ENCODE measurements around the gene HELZ2. TPM values are rescaled to one million over a fixed set of nuclear protein-coding genes. Genes with fewer than 3 reads are reported as not detected.

Gene HELZ2
- polyA plus RNA-seq, 3 donors: 3.0 to 15.5 (median 3.3) TPM

GRCh38 chr20:63546256-63546955 is 27.6 kb downstream of the HELZ2 start:
- Mint-ChIP-seq H3K27me3 (ENCODE audit: low read depth in 3 of 3) (peaks cover 26 to 73% (median 44%) of the 10 kb centered on the region in 3 donors), H3K36me3 (no peaks in the 10 kb centered on the region), H3K9me3 (peaks cover 0 to 3% (median 0%) of the 10 kb centered on the region in 7 donors), H3K4me1 (peaks cover 2% of the 10 kb centered on the region), H3K4me3 (peak overlapping the region in 1 of 2 donors; percentile 42), H3K27ac (no peak overlapping the region)
- no peak overlapping the region for H3K27ac ChIP-seq (ENCODE audit: low read depth in 1 of 2, low read length in 2 of 2)
- no peak overlapping the region for H2AFZ ChIP-seq (ENCODE audit: insufficient read depth, low read depth, low read length, poor library complexity, severe bottlenecking)
- H3K4me2 ChIP-seq (replicated peaks; ENCODE audit: extremely low read depth, low read length, poor library complexity, severe bottlenecking): no peak overlapping the region
- H3K9ac ChIP-seq (ENCODE audit: insufficient read depth, low read length, poor library complexity, severe bottlenecking): no peak overlapping the region
- H3K79me2 ChIP-seq (ENCODE audit: insufficient read depth, low read length): no peaks in the 10 kb centered on the region
- TF ChIP-seq CTCF (IDR thresholded peaks at IDR 0.05): no peak
- no peaks in the 10 kb centered on the region for H4K20me1 ChIP-seq (ENCODE audit: insufficient read depth, low read length)
- intact Hi-C loops (cut with micrococcal nuclease): no loop called here
- 93% methylated on average over 19 of the region's 20 CpGs for WGBS (ENCODE audit: insufficient coverage)
- no peak overlapping the region for H3K4me3 ChIP-seq (replicated peaks in 1 of 3; ENCODE audit: low read depth in 2 of 3, low read length in 3 of 3)
- H3K27me3 ChIP-seq (ENCODE audit: control insufficient read depth in 2 of 2, insufficient read depth in 2 of 2, low read length in 2 of 2): peaks cover 0 to 43% of the 10 kb centered on the region in 2 donors
- no peaks in the 10 kb centered on the region for H3K9me3 ChIP-seq (replicated peaks in 1 of 2; ENCODE audit: control insufficient read depth in 1 of 2, insufficient read depth in 1 of 2, low read length in 2 of 2)
- no peaks in the 10 kb centered on the region for H3K36me3 ChIP-seq (replicated peaks in 1 of 2; ENCODE audit: control insufficient read depth in 1 of 2, insufficient read depth in 2 of 2, low read length in 2 of 2)
- no peaks in the 10 kb centered on the region for H3K4me1 ChIP-seq (ENCODE audit: control insufficient read depth in 1 of 2, insufficient read depth in 2 of 2, low read length in 2 of 2)
- DNase-seq: no peak

- no peak overlapping the region for H3K27ac Mint-ChIP-seq
- no peak overlapping the region for H3K4me2 ChIP-seq (replicated peaks; ENCODE audit: extremely low read depth, low read length, poor library complexity, severe bottlenecking)
- no peak overlapping the region for H2AFZ ChIP-seq (ENCODE audit: insufficient read depth, low read depth, low read length, poor library complexity, severe bottlenecking)
- peaks cover 0 to 39% of the 10 kb centered on the region in 2 donors for H3K27me3 ChIP-seq (ENCODE audit: control insufficient read depth in 2 of 2, insufficient read depth in 2 of 2, low read length in 2 of 2)
- peaks cover 2% of the 10 kb centered on the region for H3K4me1 Mint-ChIP-seq
- H3K4me3 ChIP-seq (replicated peaks in 1 of 3; ENCODE audit: low read depth in 2 of 3, low read length in 3 of 3): no peak overlapping the region
- no peaks in the 10 kb centered on the region for H3K36me3 Mint-ChIP-seq
- no peaks in the 10 kb centered on the region for H3K79me2 ChIP-seq (ENCODE audit: insufficient read depth, low read length)
- no peaks in the 10 kb centered on the region for H3K4me1 ChIP-seq (ENCODE audit: control insufficient read depth in 1 of 2, insufficient read depth in 2 of 2, low read length in 2 of 2)
- no peak for TF ChIP-seq CTCF (IDR thresholded peaks at IDR 0.05)
- H3K27me3 Mint-ChIP-seq (ENCODE audit: low read depth in 3 of 3): peaks cover 24 to 69% (median 41%) of the 10 kb centered on the region in 3 donors
- no peaks in the 10 kb centered on the region for H3K9me3 ChIP-seq (replicated peaks in 1 of 2; ENCODE audit: control insufficient read depth in 1 of 2, insufficient read depth in 1 of 2, low read length in 2 of 2)
- no peaks in the 10 kb centered on the region for H4K20me1 ChIP-seq (ENCODE audit: insufficient read depth, low read length)
- H3K4me3 Mint-ChIP-seq: no peak overlapping the region
- H3K27ac ChIP-seq (ENCODE audit: low read depth in 1 of 2, low read length in 2 of 2): no peak overlapping the region
- H3K9me3 Mint-ChIP-seq: peaks cover 0 to 3% (median 0%) of the 10 kb centered on the region in 7 donors
- no peaks in the 10 kb centered on the region for H3K36me3 ChIP-seq (replicated peaks in 1 of 2; ENCODE audit: control insufficient read depth in 1 of 2, insufficient read depth in 2 of 2, low read length in 2 of 2)
- WGBS (ENCODE audit: insufficient coverage): 58% methylated on average over 6 of the region's 6 CpGs
- no peak for DNase-seq
- H3K9ac ChIP-seq (ENCODE audit: insufficient read depth, low read length, poor library complexity, severe bottlenecking): no peak overlapping the region
- intact Hi-C loops (cut with micrococcal nuclease): no loop called here
Observed at GRCh38 chr20:63545814-63546213, 28.2 kb downstream of the HELZ2 start.

Data from CD14-positive monocyte (primary cell).